ENCODE measurements around the gene AAK1. TPM values are rescaled to one million over a fixed set of nuclear protein-coding genes. Genes with fewer than 3 reads are reported as not detected.

The AAK1 gene
- total and polyA plus RNA-seq, 4 experiments from 2014 or later, result 27.6 to 225 (median 175) TPM

- Mint-ChIP-seq H3K36me3 (peaks cover 4 to 26% of the 10 kb centered on the region in 2 donors), H3K9me3 (no peaks in the 10 kb centered on the region), H3K4me3 (peak overlapping the region in 4 of 8 donors; percentile 3 to 75 (median 37)), H3K4me1 (peaks cover 70 to 96% (median 80%) of the 10 kb centered on the region in 4 donors), H3K27ac (peak overlapping the region; percentile 48 to 90 (median 84)), H3K27me3 (no peaks in the 10 kb centered on the region)
- POLR2A ChIA-PET (ENCODE audit: partially characterized antibody), result interaction anchor here (1.0 to 2.0 kb wide), 4 partner anchors 13 to 80 kb away, joined by 3 to 10 read pairs (median 3); partner anchors contain the start of gene AAK1
- intact Hi-C loops (cut with micrococcal nuclease), result no loop called here
- no peaks in the 10 kb centered on the region for H3K9me3 ChIP-seq (ENCODE audit: control insufficient read depth in 1 of 2, low read length in 2 of 2)
- H3K27ac ChIP-seq (ENCODE audit: low read depth, low read length), result no peak overlapping the region
- no peaks in the 10 kb centered on the region for H3K36me3 ChIP-seq (ENCODE audit: insufficient read depth, low read length)
- no peak for DNase-seq
- H3K4me1 ChIP-seq (ENCODE audit: insufficient read depth, low read length), result peaks cover 91% of the 10 kb centered on the region
- no peaks in the 10 kb centered on the region for H3K27me3 ChIP-seq (ENCODE audit: insufficient read depth, low read length)
- CTCF ChIA-PET (ENCODE audit: partially characterized antibody), result interaction anchor here (1.0 to 8.8 kb wide), 4 partner anchors 9 to 500 kb away, joined by 3 to 220 read pairs (median 5); no protein-coding TSS in a partner anchor
- no peak overlapping the region for H3K4me3 ChIP-seq (ENCODE audit: low read length in 2 of 2)
Measured at GRCh38 chr2:69570474-69570873, 73.1 kb downstream of the AAK1 start.

DNA sequence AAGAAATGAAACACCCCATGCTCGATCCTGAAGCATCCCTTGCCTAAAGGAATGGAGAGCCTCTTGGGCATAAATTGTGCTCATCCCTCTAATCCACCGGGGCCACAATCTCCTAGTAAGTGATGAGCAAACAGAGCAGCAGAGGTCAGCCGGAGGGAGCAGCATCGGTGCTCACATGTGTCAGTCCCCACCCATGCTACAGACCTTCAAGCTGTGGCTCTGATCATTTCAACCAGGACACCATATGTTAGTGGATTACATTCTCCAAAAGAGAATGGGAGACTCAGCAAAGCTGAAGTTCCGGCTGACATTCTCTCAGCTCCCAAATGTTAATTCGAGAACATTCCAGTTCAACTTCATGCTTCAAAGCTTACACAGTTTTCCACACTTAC lies 75.6 kb downstream of the AAK1 start:
- Histone ChIP-seq H3K27ac (ENCODE audit: low read depth, low read length) (no peak overlapping the region), H3K36me3 (ENCODE audit: insufficient read depth, low read length) (no peaks in the 10 kb centered on the region), H3K27me3 (ENCODE audit: insufficient read depth, low read length) (no peaks in the 10 kb centered on the region), H3K9me3 (ENCODE audit: control insufficient read depth in 1 of 2, low read length in 2 of 2) (no peaks in the 10 kb centered on the region), H3K4me3 (ENCODE audit: low read length in 2 of 2) (no peak overlapping the region), H3K4me1 (ENCODE audit: insufficient read depth, low read length) (peaks cover 98% of the 10 kb centered on the region)
- no peak for DNase-seq
- POLR2A ChIA-PET (ENCODE audit: partially characterized antibody), result interaction anchor here (1.2 to 2.4 kb wide), 3 partner anchors 10 to 125 kb away, joined by 3 to 8 read pairs (median 4); partner anchors contain the start of gene AAK1
- Mint-ChIP-seq H3K27me3 (no peaks in the 10 kb centered on the region), H3K36me3 (peaks cover 0 to 28% of the 10 kb centered on the region in 2 donors), H3K4me3 (peak overlapping the region in 3 of 8 donors; percentile 16 to 65 (median 21)), H3K4me1 (peaks cover 78 to 98% (median 88%) of the 10 kb centered on the region in 4 donors), H3K9me3 (no peaks in the 10 kb centered on the region), H3K27ac (peak overlapping the region; percentile 28 to 93 (median 70))
- CTCF ChIA-PET (ENCODE audit: partially characterized antibody), result interaction anchor here (0.9 to 8.8 kb wide), 9 partner anchors 8 to 182 kb away, joined by 3 to 220 read pairs (median 34); no protein-coding TSS in a partner anchor
- intact Hi-C loops (cut with micrococcal nuclease), result loop anchor here (2.0 kb wide), 1 partner anchor 77 kb away; no protein-coding TSS in a partner anchor

DNA sequence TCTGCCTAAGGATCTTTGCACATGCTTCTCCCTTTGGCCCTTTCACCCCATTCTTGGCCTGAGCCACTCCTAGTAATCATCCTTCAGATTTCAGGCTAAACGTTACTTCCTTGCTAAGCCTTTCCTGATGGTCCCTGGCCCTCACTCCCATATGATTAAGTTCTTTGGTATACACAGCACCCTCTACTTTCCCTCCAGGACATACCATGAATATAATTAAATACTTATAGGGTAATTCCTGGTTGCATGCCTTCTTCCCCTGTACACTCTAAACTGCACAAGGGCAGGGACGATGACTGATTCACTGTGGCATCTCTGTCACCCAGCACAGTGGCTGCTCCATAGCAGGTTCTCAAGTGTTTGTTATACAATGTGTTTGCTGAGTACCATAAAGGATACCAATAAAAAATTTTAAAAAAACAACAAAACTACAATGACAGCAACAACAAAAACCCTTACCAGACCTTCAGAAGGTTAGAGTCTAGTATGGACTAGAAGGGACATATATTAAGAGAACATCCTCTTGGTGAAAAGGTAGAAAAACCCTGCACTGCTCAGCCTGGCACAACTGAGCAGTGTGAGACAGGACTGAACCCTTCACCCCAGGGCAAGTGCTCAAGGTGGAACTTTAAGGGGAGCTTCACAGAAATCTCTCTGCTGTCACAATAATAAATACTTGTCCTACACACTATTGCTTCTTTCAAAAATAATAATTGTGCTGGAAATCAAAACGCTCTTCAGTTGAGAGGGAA lies 76.2 kb downstream of the AAK1 start:
- H3K27ac Mint-ChIP-seq, result peak overlapping the region; percentile 60 to 93 (median 77)
- POLR2A ChIA-PET (ENCODE audit: partially characterized antibody), result interaction anchor here (2.4 to 4.3 kb wide), 2 partner anchors 77 to 78 kb away, joined by 8 to 39 read pairs; partner anchors contain the start of gene AAK1
- no peak overlapping the region for H3K27ac ChIP-seq (ENCODE audit: low read depth, low read length)

GRCh38 chr2:69566669-69567068 lies 76.9 kb downstream of the AAK1 start:
- H3K27me3 ChIP-seq (ENCODE audit: insufficient read depth, low read length), result no peaks in the 10 kb centered on the region
- ChIA-PET CTCF (ENCODE audit: partially characterized antibody) (interaction anchor here (1.0 to 8.8 kb wide), 32 partner anchors 7 to 251 kb away, joined by 3 to 220 read pairs (median 12); partner anchors contain the start of gene AAK1), POLR2A (ENCODE audit: partially characterized antibody) (interaction anchor here (1.1 to 4.3 kb wide), 5 partner anchors 17 to 158 kb away, joined by 3 to 39 read pairs (median 6); partner anchors contain the start of gene AAK1)
- no peak overlapping the region for H3K27ac ChIP-seq (ENCODE audit: low read depth, low read length)
- DNase-seq, result no peak
- H3K27ac Mint-ChIP-seq, result peak overlapping the region; percentile 53 to 90 (median 71)
- peaks cover 0 to 26% of the 10 kb centered on the region in 2 donors for H3K36me3 Mint-ChIP-seq
- peak overlapping the region in 5 of 8 donors; percentile 4 to 59 (median 44) for H3K4me3 Mint-ChIP-seq
- H3K9me3 Mint-ChIP-seq, result no peaks in the 10 kb centered on the region
- H3K4me1 Mint-ChIP-seq, result peaks cover 76 to 99% (median 88%) of the 10 kb centered on the region in 4 donors
- intact Hi-C loops (cut with micrococcal nuclease), result loop anchor here (2.0 kb wide), 1 partner anchor 78 kb away; no protein-coding TSS in a partner anchor
- no peaks in the 10 kb centered on the region for H3K9me3 ChIP-seq (ENCODE audit: control insufficient read depth in 1 of 2, low read length in 2 of 2)
- no peaks in the 10 kb centered on the region for H3K27me3 Mint-ChIP-seq
- H3K36me3 ChIP-seq (ENCODE audit: insufficient read depth, low read length), result no peaks in the 10 kb centered on the region
- no peak overlapping the region for H3K4me3 ChIP-seq (ENCODE audit: low read length in 2 of 2)
- peaks cover 96% of the 10 kb centered on the region for H3K4me1 ChIP-seq (ENCODE audit: insufficient read depth, low read length)

More for the DNA sequence above, 76.2 kb downstream of the AAK1 start:
- Histone ChIP-seq H3K27me3 (ENCODE audit: insufficient read depth, low read length) (no peaks in the 10 kb centered on the region), H3K4me1 (ENCODE audit: insufficient read depth, low read length) (peaks cover 96% of the 10 kb centered on the region), H3K9me3 (ENCODE audit: control insufficient read depth in 1 of 2, low read length in 2 of 2) (no peaks in the 10 kb centered on the region), H3K36me3 (ENCODE audit: insufficient read depth, low read length) (no peaks in the 10 kb centered on the region), H3K4me3 (ENCODE audit: low read length in 2 of 2) (no peak overlapping the region)
- H3K4me3 Mint-ChIP-seq, result peak overlapping the region in 6 of 8 donors; percentile 6 to 65 (median 22)
- H3K9me3 Mint-ChIP-seq, result no peaks in the 10 kb centered on the region
- intact Hi-C loops (cut with micrococcal nuclease), result loop anchor here (2.0 kb wide), 1 partner anchor 77 kb away; no protein-coding TSS in a partner anchor
- H3K27me3 Mint-ChIP-seq, result no peaks in the 10 kb centered on the region
- H3K4me1 Mint-ChIP-seq, result peaks cover 75 to 97% (median 86%) of the 10 kb centered on the region in 4 donors
- H3K36me3 Mint-ChIP-seq, result peaks cover 0 to 24% of the 10 kb centered on the region in 2 donors
- CTCF ChIA-PET (ENCODE audit: partially characterized antibody), result interaction anchor here (1.6 to 8.8 kb wide), 21 partner anchors 7 to 250 kb away, joined by 4 to 220 read pairs (median 23); partner anchors contain the start of gene AAK1
- DNase-seq, result no peak

DNA sequence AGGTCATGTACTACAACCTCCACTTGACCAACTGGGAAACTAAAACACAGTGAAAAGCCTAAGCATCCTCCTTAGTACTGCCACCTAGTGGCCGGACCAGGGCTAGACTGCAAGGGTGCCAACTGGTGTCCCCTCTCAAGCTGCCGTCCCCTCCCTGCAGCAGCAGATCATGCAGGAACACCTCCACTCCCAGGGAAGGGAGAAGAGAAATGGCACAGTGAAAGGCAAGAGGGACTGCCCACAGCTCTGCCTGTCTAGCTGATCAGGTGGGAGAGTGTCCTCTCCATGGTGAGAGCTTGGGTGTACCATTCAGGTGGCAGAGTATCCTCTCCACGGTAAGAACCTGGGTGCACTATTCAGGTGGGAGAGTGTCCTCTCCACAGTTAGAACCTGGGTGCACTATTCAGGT lies 78.1 kb downstream of the AAK1 start:
- intact Hi-C loops (cut with micrococcal nuclease), result loop anchor here (1.0 kb wide), 1 partner anchor 149 kb away; no protein-coding TSS in a partner anchor
- CTCF ChIA-PET (ENCODE audit: partially characterized antibody), result interaction anchor here (0.5 to 8.8 kb wide), 66 partner anchors 8 to 504 kb away, joined by 3 to 220 read pairs (median 6); partner anchors contain the start of genes AAK1 and NFU1
- Mint-ChIP-seq H3K27ac (peak overlapping the region; percentile 57 to 90 (median 80)), H3K4me1 (peaks cover 70 to 99% (median 84%) of the 10 kb centered on the region in 4 donors), H3K4me3 (peak overlapping the region; percentile 52 to 79 (median 70)), H3K36me3 (peaks cover 0 to 17% of the 10 kb centered on the region in 2 donors), H3K9me3 (no peaks in the 10 kb centered on the region), H3K27me3 (no peaks in the 10 kb centered on the region)
- no peaks in the 10 kb centered on the region for H3K27me3 ChIP-seq (ENCODE audit: insufficient read depth, low read length)
- POLR2A ChIA-PET (ENCODE audit: partially characterized antibody), result interaction anchor here (1.0 to 4.3 kb wide), 10 partner anchors 11 to 159 kb away, joined by 3 to 39 read pairs (median 4); partner anchors contain the start of genes AAK1 and NFU1
- H3K4me3 ChIP-seq (ENCODE audit: low read length in 2 of 2), result no peak overlapping the region
- no peaks in the 10 kb centered on the region for H3K36me3 ChIP-seq (ENCODE audit: insufficient read depth, low read length)
- peak overlapping the region; percentile 11 for H3K27ac ChIP-seq (ENCODE audit: low read depth, low read length)
- DNase-seq, result peak; percentile 36 to 67 (median 48)
- H3K4me1 ChIP-seq (ENCODE audit: insufficient read depth, low read length), result peaks cover 96% of the 10 kb centered on the region
- H3K9me3 ChIP-seq (ENCODE audit: control insufficient read depth in 1 of 2, low read length in 2 of 2), result no peaks in the 10 kb centered on the region

DNA sequence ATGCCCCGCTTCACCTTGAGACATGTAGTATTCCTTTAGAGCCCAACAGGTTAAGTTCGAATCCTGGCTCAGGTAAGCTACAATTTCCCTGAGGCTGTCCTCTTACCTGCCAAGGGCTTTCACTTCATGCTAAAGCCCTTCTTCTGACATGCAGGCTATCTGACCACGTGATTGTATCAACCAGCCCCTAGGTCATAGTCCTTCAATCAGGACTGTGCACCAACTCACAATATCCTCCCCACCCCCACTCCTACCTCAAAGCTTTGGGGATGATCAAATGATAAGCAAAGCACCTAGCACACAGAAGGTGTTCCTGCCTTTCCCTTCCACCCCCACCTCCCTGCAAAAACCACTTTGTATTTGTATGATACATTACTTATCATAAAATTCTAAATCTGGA lies 78.9 kb downstream of the AAK1 start:
- Mint-ChIP-seq H3K27me3 (no peaks in the 10 kb centered on the region), H3K27ac (peak overlapping the region; percentile 63 to 90 (median 85)), H3K4me3 (peak overlapping the region; percentile 52 to 79 (median 70)), H3K4me1 (peaks cover 71 to 99% (median 85%) of the 10 kb centered on the region in 4 donors), H3K9me3 (no peaks in the 10 kb centered on the region), H3K36me3 (peaks cover 0 to 17% of the 10 kb centered on the region in 2 donors)
- H3K27ac ChIP-seq (ENCODE audit: low read depth, low read length), result no peak overlapping the region
- POLR2A ChIA-PET (ENCODE audit: partially characterized antibody), result interaction anchor here (0.7 to 4.3 kb wide), 10 partner anchors 10 to 151 kb away, joined by 3 to 39 read pairs (median 3); partner anchors contain the start of gene AAK1
- H3K4me3 ChIP-seq (ENCODE audit: low read length in 2 of 2), result peak overlapping the region in 1 of 2 donors; percentile 7
- H3K4me1 ChIP-seq (ENCODE audit: insufficient read depth, low read length), result peaks cover 96% of the 10 kb centered on the region
- no peaks in the 10 kb centered on the region for H3K9me3 ChIP-seq (ENCODE audit: control insufficient read depth in 1 of 2, low read length in 2 of 2)
- CTCF ChIA-PET (ENCODE audit: partially characterized antibody), result interaction anchor here (0.6 to 8.8 kb wide), 58 partner anchors 7 to 308 kb away, joined by 3 to 220 read pairs (median 6); partner anchors contain the start of genes AAK1 and NFU1
- no peaks in the 10 kb centered on the region for H3K27me3 ChIP-seq (ENCODE audit: insufficient read depth, low read length)
- intact Hi-C loops (cut with micrococcal nuclease), result loop anchor here (1.0 kb wide), 1 partner anchor 150 kb away; no protein-coding TSS in a partner anchor
- no peaks in the 10 kb centered on the region for H3K36me3 ChIP-seq (ENCODE audit: insufficient read depth, low read length)
- DNase-seq, result peak in 1 of 5 donors; percentile 50
